ENCODE data around the gene KDM5A.
"Not testable (repeated sequence)": the region's sequence is repeated elsewhere in the genome, so short reads cannot be mapped to it uniquely, and the experiment has no call there.

The KDM5A gene

DNA sequence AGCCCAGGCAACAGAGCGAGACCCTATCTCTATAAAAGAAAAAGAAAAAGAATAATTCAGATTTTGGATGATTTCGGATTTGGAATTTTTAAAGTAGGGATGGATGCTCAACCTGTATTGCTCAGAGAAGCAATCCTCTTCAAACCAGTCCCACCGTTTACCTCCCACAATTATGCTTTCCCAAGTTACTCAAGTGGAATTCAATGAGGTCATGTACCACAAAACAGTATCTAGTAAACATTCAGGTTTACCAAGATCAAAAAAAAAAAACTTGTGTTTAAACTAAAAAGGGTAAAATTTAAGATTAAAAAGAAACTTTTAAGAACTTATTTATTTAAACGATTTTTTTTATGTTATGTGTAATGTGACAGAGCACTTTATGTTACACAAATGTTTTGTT is 2.5 kb downstream of the KDM5A start:
- Histone ChIP-seq H3K9me3 (ENCODE audit: insufficient read depth, low read length) (no peaks in the 10 kb centered on the region), H3K79me2 (ENCODE audit: insufficient read depth, low read length) (peaks cover 55% of the 10 kb centered on the region), H3K9ac (ENCODE audit: low read length) (peak overlapping the region; percentile 85), H3K27ac (ENCODE audit: low read depth, low read length) (no peak overlapping the region), H3K27me3 (ENCODE audit: low read length) (no peaks in the 10 kb centered on the region), H2AFZ (ENCODE audit: low read depth, low read length, severe bottlenecking) (no peak overlapping the region), H4K20me1 (ENCODE audit: low read depth, low read length) (peaks cover 9% of the 10 kb centered on the region; the same call in 1 of the 2 replicates), H3K36me3 (ENCODE audit: low read length) (peaks cover 30% of the 10 kb centered on the region; the same call in 1 of the 2 replicates), H3K4me2 (ENCODE audit: low read depth, low read length, poor library complexity, severe bottlenecking) (peak overlapping the region; percentile 96), H3F3A (ENCODE audit: insufficient read depth) (peaks cover 12% of the 10 kb centered on the region; the same call in 1 of the 2 replicates), H3K4me3 (ENCODE audit: insufficient read depth, low read length, poor library complexity, severe bottlenecking) (peak overlapping the region; percentile 90), H3K9me2 (replicated peaks; ENCODE audit: insufficient read depth, low read length) (no peaks in the 10 kb centered on the region)
- TF ChIP-seq EZH2phosphoT487 (conservative IDR thresholded peaks at IDR 0.05; ENCODE audit: low read length), result no peak

GRCh38 chr12:370739-371485 is 18.2 kb downstream of the KDM5A start:
- not testable (repeated sequence) for H3K9me3 ChIP-seq (ENCODE audit: insufficient read depth, low read length); H3K4me2 ChIP-seq (ENCODE audit: low read depth, low read length, poor library complexity, severe bottlenecking); H3K9me2 ChIP-seq (replicated peaks; ENCODE audit: insufficient read depth, low read length); H3K79me2 ChIP-seq (ENCODE audit: insufficient read depth, low read length); H3K27me3 ChIP-seq (ENCODE audit: low read length); H3K4me3 ChIP-seq (ENCODE audit: insufficient read depth, low read length, poor library complexity, severe bottlenecking); H2AFZ ChIP-seq (ENCODE audit: low read depth, low read length, severe bottlenecking); H3K27ac ChIP-seq (ENCODE audit: low read depth, low read length); H3K9ac ChIP-seq (ENCODE audit: low read length); H4K20me1 ChIP-seq (ENCODE audit: low read depth, low read length); H3F3A ChIP-seq (ENCODE audit: insufficient read depth)
- peaks cover 18% of the 10 kb centered on the region for H3K36me3 ChIP-seq (ENCODE audit: low read length)

DNA sequence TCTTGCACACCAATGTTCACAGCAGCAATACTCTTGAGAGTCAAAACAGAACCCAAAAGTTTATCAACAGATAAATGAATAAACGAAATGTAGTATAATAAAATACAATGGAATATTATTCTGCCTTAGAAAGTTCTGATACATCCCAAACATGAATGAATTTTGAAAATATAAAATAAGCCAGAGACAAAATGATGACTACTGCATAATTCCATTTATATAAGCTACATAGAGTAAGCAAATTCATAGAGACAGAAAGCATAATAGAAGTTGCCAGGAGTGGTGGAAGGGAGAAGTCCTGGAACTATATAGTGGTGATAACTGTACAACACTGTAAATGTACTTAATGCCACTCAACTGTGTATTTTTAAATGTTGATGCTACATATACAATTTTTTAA is 21.1 kb downstream of the KDM5A start:
- H4K20me1 ChIP-seq (ENCODE audit: low read depth, low read length), result no peaks in the 10 kb centered on the region
- no peak overlapping the region for H3K4me2 ChIP-seq (ENCODE audit: low read depth, low read length, poor library complexity, severe bottlenecking)
- H3K9me3 ChIP-seq (ENCODE audit: insufficient read depth, low read length), result no peaks in the 10 kb centered on the region
- H3K36me3 ChIP-seq (ENCODE audit: low read length), result peaks cover 39% of the 10 kb centered on the region
- TF ChIP-seq, protein P1, sequence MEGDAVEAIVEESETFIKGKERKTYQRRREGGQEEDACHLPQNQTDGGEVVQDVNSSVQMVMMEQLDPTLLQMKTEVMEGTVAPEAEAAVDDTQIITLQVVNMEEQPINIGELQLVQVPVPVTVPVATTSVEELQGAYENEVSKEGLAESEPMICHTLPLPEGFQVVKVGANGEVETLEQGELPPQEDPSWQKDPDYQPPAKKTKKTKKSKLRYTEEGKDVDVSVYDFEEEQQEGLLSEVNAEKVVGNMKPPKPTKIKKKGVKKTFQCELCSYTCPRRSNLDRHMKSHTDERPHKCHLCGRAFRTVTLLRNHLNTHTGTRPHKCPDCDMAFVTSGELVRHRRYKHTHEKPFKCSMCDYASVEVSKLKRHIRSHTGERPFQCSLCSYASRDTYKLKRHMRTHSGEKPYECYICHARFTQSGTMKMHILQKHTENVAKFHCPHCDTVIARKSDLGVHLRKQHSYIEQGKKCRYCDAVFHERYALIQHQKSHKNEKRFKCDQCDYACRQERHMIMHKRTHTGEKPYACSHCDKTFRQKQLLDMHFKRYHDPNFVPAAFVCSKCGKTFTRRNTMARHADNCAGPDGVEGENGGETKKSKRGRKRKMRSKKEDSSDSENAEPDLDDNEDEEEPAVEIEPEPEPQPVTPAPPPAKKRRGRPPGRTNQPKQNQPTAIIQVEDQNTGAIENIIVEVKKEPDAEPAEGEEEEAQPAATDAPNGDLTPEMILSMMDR (IDR thresholded peaks at IDR 0.05; ENCODE audit: insufficient read depth, low read length, poor library complexity, severe bottlenecking), result no peak
- no peak for TF ChIP-seq EZH2phosphoT487 (conservative IDR thresholded peaks at IDR 0.05; ENCODE audit: low read length)
- H3K27me3 ChIP-seq (ENCODE audit: low read length), result no peaks in the 10 kb centered on the region
- H3K4me3 ChIP-seq (ENCODE audit: insufficient read depth, low read length, poor library complexity, severe bottlenecking), result no peak overlapping the region
- no peak overlapping the region for H2AFZ ChIP-seq (ENCODE audit: low read depth, low read length, severe bottlenecking)
- 0 out of 2 replicates have a peak, but pooled peaks cover 3% of the 10 kb centered on the region for H3F3A ChIP-seq (ENCODE audit: insufficient read depth)
- H3K27ac ChIP-seq (ENCODE audit: low read depth, low read length), result no peak overlapping the region
- H3K9me2 ChIP-seq (replicated peaks; ENCODE audit: insufficient read depth, low read length), result no peaks in the 10 kb centered on the region
- H3K79me2 ChIP-seq (ENCODE audit: insufficient read depth, low read length), result no peaks in the 10 kb centered on the region
- H3K9ac ChIP-seq (ENCODE audit: low read length), result no peak overlapping the region

- H4K20me1 ChIP-seq (ENCODE audit: low read depth, low read length), result no peaks in the 10 kb centered on the region
- no peaks in the 10 kb centered on the region for H3K79me2 ChIP-seq (ENCODE audit: insufficient read depth, low read length)
- H3K9me2 ChIP-seq (replicated peaks; ENCODE audit: insufficient read depth, low read length), result no peaks in the 10 kb centered on the region
- TF ChIP-seq, protein P1 (IDR thresholded peaks at IDR 0.05; ENCODE audit: insufficient read depth, low read length, poor library complexity, severe bottlenecking), result no peak
- no peak for TF ChIP-seq EZH2phosphoT487 (conservative IDR thresholded peaks at IDR 0.05; ENCODE audit: low read length)
- no peak overlapping the region for H3K9ac ChIP-seq (ENCODE audit: low read length)
- no peak overlapping the region for H3K4me3 ChIP-seq (ENCODE audit: insufficient read depth, low read length, poor library complexity, severe bottlenecking)
- peaks cover 41% of the 10 kb centered on the region for H3K36me3 ChIP-seq (ENCODE audit: low read length)
- no peak overlapping the region for H3K27ac ChIP-seq (ENCODE audit: low read depth, low read length)
- no peaks in the 10 kb centered on the region for H3K27me3 ChIP-seq (ENCODE audit: low read length)
- H3K4me2 ChIP-seq (ENCODE audit: low read depth, low read length, poor library complexity, severe bottlenecking), result no peak overlapping the region
- H2AFZ ChIP-seq (ENCODE audit: low read depth, low read length, severe bottlenecking), result no peak overlapping the region
- H3K9me3 ChIP-seq (ENCODE audit: insufficient read depth, low read length), result no peaks in the 10 kb centered on the region
- 0 out of 2 replicates have a peak, but pooled peaks cover 3% of the 10 kb centered on the region for H3F3A ChIP-seq (ENCODE audit: insufficient read depth)
Observed at GRCh38 chr12:366820-367219, 22.3 kb downstream of the KDM5A start.

Data from SU-DHL-6 (cell line).